GM19468 (cell line): ENCODE results near the gene HIGD2A.
"Not testable (repeated sequence)": the region's sequence is repeated elsewhere in the genome, so short reads cannot be mapped to it uniquely, and the experiment has no call there.

Experiments used
- ATAC-seq: cut with Tn5 transposase; IDR thresholded peaks from one replicate; pipeline ENCODE4 v1.9.1; 2021; ENCODE audit warnings: mild to moderate bottlenecking, moderate library complexity, moderate number of reproducible peaks; ENCODE audit not compliant: unreplicated experiment; ENCODE audit errors: extremely low read depth

Gene HIGD2A

GRCh38 chr5:176391999-176392398 lies 3.4 kb downstream of the HIGD2A start:
- ATAC-seq: no peak

GRCh38 chr5:176392526-176392925 lies 4.0 kb downstream of the HIGD2A start:
- no peak for ATAC-seq

GRCh38 chr5:176394096-176394495 lies 5.5 kb downstream of the HIGD2A start:
- ATAC-seq: no peak

GRCh38 chr5:176394881-176395675 lies 6.5 kb downstream of the HIGD2A start:
- ATAC-seq: no peak

GRCh38 chr5:176396330-176396729 lies 7.8 kb downstream of the HIGD2A start:
- ATAC-seq: no peak

GRCh38 chr5:176397736-176398420 lies 9.3 kb downstream of the HIGD2A start:
- ATAC-seq: no peak

- no peak for ATAC-seq
Observed at GRCh38 chr5:176400382-176401156, 12.0 kb downstream of the HIGD2A start.

- ATAC-seq: no peak
Observed at GRCh38 chr5:176401281-176402205, 13.0 kb downstream of the HIGD2A start.

GRCh38 chr5:176405656-176406435 lies 17.3 kb downstream of the HIGD2A start:
- ATAC-seq: no peak

- no peak for ATAC-seq
Observed at GRCh38 chr5:176406436-176407052, 18.0 kb downstream of the HIGD2A start.

- no peak for ATAC-seq
Observed at GRCh38 chr5:176407456-176408251, 19.1 kb downstream of the HIGD2A start.

GRCh38 chr5:176408252-176408573 lies 19.7 kb downstream of the HIGD2A start:
- ATAC-seq: not testable (repeated sequence)

GRCh38 chr5:176408590-176408989 lies 20.0 kb downstream of the HIGD2A start:
- no peak for ATAC-seq

GRCh38 chr5:176409765-176410164 lies 21.2 kb downstream of the HIGD2A start:
- ATAC-seq: no peak

GRCh38 chr5:176410486-176411180 lies 22.1 kb downstream of the HIGD2A start:
- ATAC-seq: no peak

- no peak for ATAC-seq
Observed at GRCh38 chr5:176412517-176413254, 24.1 kb downstream of the HIGD2A start.

GRCh38 chr5:176413255-176413565 lies 24.7 kb downstream of the HIGD2A start:
- ATAC-seq: no peak
